ENCODE measurements around the gene CRYGN. TPM values are rescaled to one million over a fixed set of nuclear protein-coding genes. Genes with fewer than 3 reads are reported as not detected.

Gene CRYGN
- total and polyA plus RNA-seq, 12 donors, result 0.07 to 0.72 (median 0.22) TPM; not detected in 8

GRCh38 chr7:151457534-151457933, 17.6 kb upstream of the CRYGN start:
- no peaks in the 10 kb centered on the region for H3K27me3 ChIP-seq
- WGBS, 2 donors, result 97 to 98% methylated on average over 6 of the region's 6 CpGs
- peaks cover 16 to 33% (median 24%) of the 10 kb centered on the region in 9 donors for H3K4me1 ChIP-seq
- intact Hi-C loops (cut with DNase I), result loop anchor here in 3 of 10 donors (10.0 kb wide), 2 partner anchors 167 to 297 kb away; no protein-coding TSS in a partner anchor
- peaks cover 0 to 9% (median 4%) of the 10 kb centered on the region in 11 donors for H3K9me3 ChIP-seq
- DNase-seq (no peak), ATAC-seq (no peak)
- H3K4me3 ChIP-seq, result no peak overlapping the region
- H3K27ac ChIP-seq, result no peak overlapping the region
- H3K36me3 ChIP-seq, result no peaks in the 10 kb centered on the region
- no peak for TF ChIP-seq CTCF (IDR thresholded peaks at IDR 0.05)

GRCh38 chr7:151456782-151457181, 16.8 kb upstream of the CRYGN start:
- no peak for TF ChIP-seq CTCF (IDR thresholded peaks at IDR 0.05)
- H3K4me3 ChIP-seq, result no peak overlapping the region
- peaks cover 0 to 2% (median 0%) of the 10 kb centered on the region in 11 donors for H3K9me3 ChIP-seq
- H3K4me1 ChIP-seq, result peaks cover 16 to 33% (median 23%) of the 10 kb centered on the region in 9 donors
- no peaks in the 10 kb centered on the region for H3K36me3 ChIP-seq
- H3K27ac ChIP-seq, result no peak overlapping the region
- H3K27me3 ChIP-seq, result no peaks in the 10 kb centered on the region
- intact Hi-C loops (cut with DNase I), result loop anchor here in 3 of 10 donors (10.0 kb wide), 2 partner anchors 168 to 298 kb away; no protein-coding TSS in a partner anchor
- WGBS, 2 donors, result 74 to 80% methylated on average over 4 of the region's 4 CpGs
- DNase-seq (no peak), ATAC-seq (no peak)

GRCh38 chr7:151456276-151456675, 16.3 kb upstream of the CRYGN start:
- WGBS, 2 donors, result 96 to 98% methylated on average over 5 of the region's 5 CpGs
- peaks cover 16 to 32% (median 21%) of the 10 kb centered on the region in 9 donors for H3K4me1 ChIP-seq
- no peak for DNase-seq
- no peak overlapping the region for H3K4me3 ChIP-seq
- H3K9me3 ChIP-seq, result no peaks in the 10 kb centered on the region
- H3K27me3 ChIP-seq, result no peaks in the 10 kb centered on the region
- no peak overlapping the region for H3K27ac ChIP-seq
- intact Hi-C loops (cut with DNase I), result loop anchor here in 3 of 10 donors (10.0 kb wide), 2 partner anchors 169 to 299 kb away; no protein-coding TSS in a partner anchor
- H3K36me3 ChIP-seq, result no peaks in the 10 kb centered on the region
- ATAC-seq, result no peak
- no peak for TF ChIP-seq CTCF (IDR thresholded peaks at IDR 0.05)

GRCh38 chr7:151455690-151456089, 15.7 kb upstream of the CRYGN start:
- TF ChIP-seq CTCF (IDR thresholded peaks at IDR 0.05), result no peak

More at GRCh38 chr7:151455690-151456089, 15.7 kb upstream of the CRYGN start:
- Histone ChIP-seq H3K9me3 (no peaks in the 10 kb centered on the region), H3K27ac (no peak overlapping the region), H3K27me3 (no peaks in the 10 kb centered on the region), H3K36me3 (no peaks in the 10 kb centered on the region), H3K4me1 (peaks cover 14 to 26% (median 16%) of the 10 kb centered on the region in 9 donors), H3K4me3 (no peak overlapping the region)
- intact Hi-C loops (cut with DNase I), result loop anchor here in 3 of 10 donors (10.0 kb wide), 2 partner anchors 169 to 299 kb away; no protein-coding TSS in a partner anchor
- no peak for DNase-seq
- WGBS, 2 donors, result 91 to 92% methylated on average over 4 of the region's 4 CpGs
- ATAC-seq, result no peak

All from heart right ventricle (tissue), 16 donors.